Measurements from ENCODE around the gene FMNL2. TPM values are rescaled to one million over a fixed set of nuclear protein-coding genes. Genes with fewer than 3 reads are reported as not detected.
A peak's percentile ranks its signal among the peaks of the same experiment; 100 is the strongest.

FMNL2 gene
- total RNA-seq, 1 experiment from 2014 or later: 29.0 TPM

DNA sequence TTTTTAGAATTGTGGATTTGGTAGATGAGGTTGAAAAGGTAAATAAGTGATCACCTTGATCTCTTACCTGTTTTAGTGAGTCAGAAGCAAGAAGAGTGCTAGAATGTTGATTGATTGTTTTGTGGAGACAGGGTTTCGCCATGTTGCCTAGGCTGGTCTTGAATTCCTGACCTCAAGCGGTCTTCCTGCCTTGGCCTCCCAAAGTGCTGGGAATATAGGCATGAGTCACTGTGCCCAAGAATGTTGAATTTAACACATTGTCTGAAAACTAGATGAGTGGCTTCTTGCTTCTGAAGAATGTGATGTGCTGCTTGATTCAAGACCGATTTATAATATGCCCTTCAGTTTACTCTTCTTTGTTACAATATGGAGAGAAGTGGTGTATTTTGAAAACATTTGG lies 121.3 kb downstream of the FMNL2 start:
- Histone ChIP-seq H3K4me3 (no peak overlapping the region; the same call in 1 of the 2 replicates), H3K27me3 (ENCODE audit: insufficient read depth, low read depth) (no peaks in the 10 kb centered on the region), H3K27ac (peak overlapping the region; percentile 90), H3K79me2 (ENCODE audit: low read depth) (peaks cover 60% of the 10 kb centered on the region), H3K36me3 (ENCODE audit: low read depth) (no peaks in the 10 kb centered on the region), H3K9me2 (ENCODE audit: insufficient read depth) (no peaks in the 10 kb centered on the region), H3K4me1 (replicated peaks; ENCODE audit: insufficient read depth) (peaks cover 36% of the 10 kb centered on the region), H3K4me2 (peak overlapping the region; percentile 61), H2AFZ (no peak overlapping the region), H3K9me3 (ENCODE audit: insufficient read depth, low read depth) (peaks cover 6% of the 10 kb centered on the region; the same call in 1 of the 2 replicates), H3F3A (ENCODE audit: insufficient read depth, low read depth) (peaks cover 32% of the 10 kb centered on the region), H4K20me1 (ENCODE audit: insufficient read depth) (no peaks in the 10 kb centered on the region)
- CTCF ChIA-PET: interaction anchor here (0.7 kb wide), 1 partner anchor 261 kb away, joined by 3 read pairs; no protein-coding TSS in a partner anchor
- DNase-seq: peak; percentile 66 to 98
- POLR2A ChIA-PET (ENCODE audit: unreplicated experiment): no interaction called here
- intact Hi-C loops (cut with micrococcal nuclease; ENCODE audit: unreplicated experiment): loop anchor here (2.0 kb wide), 1 partner anchor 41 kb away; no protein-coding TSS in a partner anchor
- TF ChIP-seq, protein P1, sequence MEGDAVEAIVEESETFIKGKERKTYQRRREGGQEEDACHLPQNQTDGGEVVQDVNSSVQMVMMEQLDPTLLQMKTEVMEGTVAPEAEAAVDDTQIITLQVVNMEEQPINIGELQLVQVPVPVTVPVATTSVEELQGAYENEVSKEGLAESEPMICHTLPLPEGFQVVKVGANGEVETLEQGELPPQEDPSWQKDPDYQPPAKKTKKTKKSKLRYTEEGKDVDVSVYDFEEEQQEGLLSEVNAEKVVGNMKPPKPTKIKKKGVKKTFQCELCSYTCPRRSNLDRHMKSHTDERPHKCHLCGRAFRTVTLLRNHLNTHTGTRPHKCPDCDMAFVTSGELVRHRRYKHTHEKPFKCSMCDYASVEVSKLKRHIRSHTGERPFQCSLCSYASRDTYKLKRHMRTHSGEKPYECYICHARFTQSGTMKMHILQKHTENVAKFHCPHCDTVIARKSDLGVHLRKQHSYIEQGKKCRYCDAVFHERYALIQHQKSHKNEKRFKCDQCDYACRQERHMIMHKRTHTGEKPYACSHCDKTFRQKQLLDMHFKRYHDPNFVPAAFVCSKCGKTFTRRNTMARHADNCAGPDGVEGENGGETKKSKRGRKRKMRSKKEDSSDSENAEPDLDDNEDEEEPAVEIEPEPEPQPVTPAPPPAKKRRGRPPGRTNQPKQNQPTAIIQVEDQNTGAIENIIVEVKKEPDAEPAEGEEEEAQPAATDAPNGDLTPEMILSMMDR (conservative IDR thresholded peaks at IDR 0.05): no peak
- TF ChIP-seq EZH2 (IDR thresholded peaks at IDR 0.05; ENCODE audit: low read depth): no peak
- no TSS peak for BruUV-seq (replicated peaks)

DNA sequence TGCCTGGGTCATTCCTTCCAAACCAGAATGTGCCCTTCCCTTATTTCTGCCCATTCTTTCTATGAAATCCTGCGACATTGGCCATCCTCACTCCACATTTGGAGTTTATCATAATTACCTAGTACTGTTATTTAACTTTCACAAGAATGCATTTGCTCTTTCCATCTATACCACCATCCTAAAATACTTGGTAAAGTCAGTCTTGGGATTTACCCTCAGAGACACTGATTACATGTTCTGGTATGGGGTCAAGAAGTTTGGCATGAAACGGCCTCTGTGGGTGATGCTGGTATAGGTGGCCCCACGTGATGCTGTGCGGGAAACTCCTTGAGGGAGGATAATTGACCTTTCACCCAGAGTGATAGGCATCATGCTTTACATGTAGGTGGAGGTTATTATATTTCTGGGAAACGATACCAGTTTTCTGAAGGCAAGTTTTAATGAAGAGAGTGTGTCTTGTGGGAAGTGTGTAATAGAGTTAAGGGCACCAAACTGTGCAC lies 123.5 kb downstream of the FMNL2 start:
- H3K36me3 ChIP-seq (ENCODE audit: low read depth): no peaks in the 10 kb centered on the region
- TF ChIP-seq, protein P1 (conservative IDR thresholded peaks at IDR 0.05): no peak
- no peak for TF ChIP-seq EZH2 (IDR thresholded peaks at IDR 0.05; ENCODE audit: low read depth)
- peaks cover 68% of the 10 kb centered on the region for H3K79me2 ChIP-seq (ENCODE audit: low read depth)
- POLR2A ChIA-PET (ENCODE audit: unreplicated experiment): no interaction called here
- DNase-seq: no peak
- H3K4me2 ChIP-seq: no peak overlapping the region
- H3K9me3 ChIP-seq (ENCODE audit: insufficient read depth, low read depth): peaks cover 6% of the 10 kb centered on the region; the same call in 1 of the 2 replicates
- intact Hi-C loops (cut with micrococcal nuclease; ENCODE audit: unreplicated experiment): no loop called here
- H2AFZ ChIP-seq: no peak overlapping the region
- H3K9me2 ChIP-seq (ENCODE audit: insufficient read depth): no peaks in the 10 kb centered on the region; the same call in 1 of the 2 replicates
- no TSS peak for BruUV-seq (replicated peaks)
- H3K4me1 ChIP-seq (replicated peaks; ENCODE audit: insufficient read depth): peaks cover 36% of the 10 kb centered on the region
- H3K27ac ChIP-seq: no peak overlapping the region
- CTCF ChIA-PET: no interaction called here
- H3K27me3 ChIP-seq (ENCODE audit: insufficient read depth, low read depth): no peaks in the 10 kb centered on the region
- no peaks in the 10 kb centered on the region for H4K20me1 ChIP-seq (ENCODE audit: insufficient read depth)
- H3F3A ChIP-seq (ENCODE audit: insufficient read depth, low read depth): peaks cover 32% of the 10 kb centered on the region
- H3K4me3 ChIP-seq: no peak overlapping the region

DNA sequence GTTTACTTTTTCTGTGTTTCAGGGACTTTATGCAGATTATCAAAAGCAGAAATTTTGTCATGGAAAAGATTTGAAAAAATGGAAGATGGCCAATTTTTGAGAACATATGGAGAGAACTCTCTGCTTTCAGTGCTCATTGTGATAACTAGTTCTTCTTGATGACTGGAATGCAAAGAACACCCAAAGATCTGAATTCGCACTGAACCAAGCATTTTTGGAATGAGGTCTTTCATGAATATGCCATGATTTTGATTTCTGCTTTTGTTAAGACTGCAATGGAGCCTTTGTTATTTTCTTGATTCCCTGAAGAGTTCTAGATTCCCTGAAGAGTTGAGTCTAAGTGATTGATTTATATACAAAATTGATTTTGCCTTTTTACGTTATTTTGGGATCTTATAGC lies 124.1 kb downstream of the FMNL2 start:
- no peaks in the 10 kb centered on the region for H4K20me1 ChIP-seq (ENCODE audit: insufficient read depth)
- no peak for DNase-seq
- H3K4me1 ChIP-seq (replicated peaks; ENCODE audit: insufficient read depth): peaks cover 36% of the 10 kb centered on the region
- CTCF ChIA-PET: no interaction called here
- H3K36me3 ChIP-seq (ENCODE audit: low read depth): no peaks in the 10 kb centered on the region
- peaks cover 32% of the 10 kb centered on the region for H3F3A ChIP-seq (ENCODE audit: insufficient read depth, low read depth)
- POLR2A ChIA-PET (ENCODE audit: unreplicated experiment): no interaction called here
- intact Hi-C loops (cut with micrococcal nuclease; ENCODE audit: unreplicated experiment): no loop called here
- no TSS peak for BruUV-seq (replicated peaks)
- no peak overlapping the region for H3K27ac ChIP-seq
- H3K4me2 ChIP-seq: no peak overlapping the region
- H3K9me2 ChIP-seq (ENCODE audit: insufficient read depth): no peaks in the 10 kb centered on the region; the same call in 1 of the 2 replicates
- no peak overlapping the region for H3K4me3 ChIP-seq
- TF ChIP-seq, protein P1 (conservative IDR thresholded peaks at IDR 0.05): no peak
- no peak for TF ChIP-seq EZH2 (IDR thresholded peaks at IDR 0.05; ENCODE audit: low read depth)
- peaks cover 67% of the 10 kb centered on the region for H3K79me2 ChIP-seq (ENCODE audit: low read depth)
- H2AFZ ChIP-seq: no peak overlapping the region
- peaks cover 6% of the 10 kb centered on the region; the same call in 1 of the 2 replicates for H3K9me3 ChIP-seq (ENCODE audit: insufficient read depth, low read depth)
- H3K27me3 ChIP-seq (ENCODE audit: insufficient read depth, low read depth): no peaks in the 10 kb centered on the region

Measured in PC-9 (cell line).